ENCODE data around the gene SPTBN5.

The SPTBN5 gene

GRCh38 chr15:41930221-41930866 is 36.5 kb upstream of the SPTBN5 start:
- no peak overlapping the region for H3K9ac ChIP-seq (ENCODE audit: insufficient read length)
- no peak for DNase-seq (ENCODE audit: low read depth, low spot score)
- H3K36me3 ChIP-seq (ENCODE audit: insufficient read depth, low read length), result no peaks in the 10 kb centered on the region
- no peak for TF ChIP-seq POLR2AphosphoS5 (IDR thresholded peaks at IDR 0.05; ENCODE audit: borderline replicate concordance, low read depth, low read length)
- no peak for TF ChIP-seq FOXP2 (optimal IDR thresholded peaks at IDR 0.05; ENCODE audit: control extremely low read depth, extremely low read length, insufficient read depth)
- no peak for TF ChIP-seq EZH2 (IDR thresholded peaks at IDR 0.05)
- no peaks in the 10 kb centered on the region for H3K9me3 ChIP-seq (ENCODE audit: low read depth, low read length)
- H3K4me3 ChIP-seq, result no peak overlapping the region
- no peak overlapping the region for H3K27ac ChIP-seq

GRCh38 chr15:41928637-41929620 is 35.1 kb upstream of the SPTBN5 start:
- H3K27ac ChIP-seq, result no peak overlapping the region
- no peak for DNase-seq (ENCODE audit: low read depth, low spot score)

GRCh38 chr15:41928100-41928499 is 34.2 kb upstream of the SPTBN5 start:
- DNase-seq (ENCODE audit: low read depth, low spot score), result no peak
- no peak overlapping the region for H3K9ac ChIP-seq (ENCODE audit: insufficient read length)
- H3K9me3 ChIP-seq (ENCODE audit: low read depth, low read length), result no peaks in the 10 kb centered on the region
- no peaks in the 10 kb centered on the region for H3K36me3 ChIP-seq (ENCODE audit: insufficient read depth, low read length)
- no peak for TF ChIP-seq FOXP2 (optimal IDR thresholded peaks at IDR 0.05; ENCODE audit: control extremely low read depth, extremely low read length, insufficient read depth)
- TF ChIP-seq EZH2 (IDR thresholded peaks at IDR 0.05), result no peak
- no peak for TF ChIP-seq POLR2AphosphoS5 (IDR thresholded peaks at IDR 0.05; ENCODE audit: borderline replicate concordance, low read depth, low read length)
- H3K27ac ChIP-seq, result peak overlapping the region; percentile 7; the same call in 1 of the 2 replicates
- H3K4me3 ChIP-seq, result no peak overlapping the region

More at GRCh38 chr15:41928637-41929620, 35.1 kb upstream of the SPTBN5 start:
- TF ChIP-seq FOXP2 (optimal IDR thresholded peaks at IDR 0.05; ENCODE audit: control extremely low read depth, extremely low read length, insufficient read depth), result no peak
- Histone ChIP-seq H3K9me3 (ENCODE audit: low read depth, low read length) (no peaks in the 10 kb centered on the region), H3K4me3 (no peak overlapping the region), H3K36me3 (ENCODE audit: insufficient read depth, low read length) (no peaks in the 10 kb centered on the region), H3K9ac (ENCODE audit: insufficient read length) (no peak overlapping the region)

GRCh38 chr15:41927536-41927935 is 33.7 kb upstream of the SPTBN5 start:
- no peaks in the 10 kb centered on the region for H3K36me3 ChIP-seq (ENCODE audit: insufficient read depth, low read length)
- peak; percentile 32 for DNase-seq (ENCODE audit: low read depth, low spot score)
- TF ChIP-seq POLR2AphosphoS5 (IDR thresholded peaks at IDR 0.05; ENCODE audit: borderline replicate concordance, low read depth, low read length), result no peak
- no peak for TF ChIP-seq FOXP2 (optimal IDR thresholded peaks at IDR 0.05; ENCODE audit: control extremely low read depth, extremely low read length, insufficient read depth)
- no peak for TF ChIP-seq EZH2 (IDR thresholded peaks at IDR 0.05)
- H3K4me3 ChIP-seq, result no peak overlapping the region
- H3K9ac ChIP-seq (ENCODE audit: insufficient read length), result no peak overlapping the region
- H3K27ac ChIP-seq, result peak overlapping the region; percentile 7; the same call in 1 of the 2 replicates
- no peaks in the 10 kb centered on the region for H3K9me3 ChIP-seq (ENCODE audit: low read depth, low read length)

GRCh38 chr15:41926185-41927056 is 32.6 kb upstream of the SPTBN5 start:
- no peak for DNase-seq (ENCODE audit: low read depth, low spot score)
- no peak for TF ChIP-seq FOXP2 (optimal IDR thresholded peaks at IDR 0.05; ENCODE audit: control extremely low read depth, extremely low read length, insufficient read depth)
- no peak for TF ChIP-seq POLR2AphosphoS5 (IDR thresholded peaks at IDR 0.05; ENCODE audit: borderline replicate concordance, low read depth, low read length)
- no peak for TF ChIP-seq EZH2 (IDR thresholded peaks at IDR 0.05)
- no peak overlapping the region for H3K9ac ChIP-seq (ENCODE audit: insufficient read length)
- H3K9me3 ChIP-seq (ENCODE audit: low read depth, low read length), result no peaks in the 10 kb centered on the region
- no peaks in the 10 kb centered on the region for H3K36me3 ChIP-seq (ENCODE audit: insufficient read depth, low read length)
- H3K27ac ChIP-seq, result no peak overlapping the region
- no peak overlapping the region for H3K4me3 ChIP-seq

GRCh38 chr15:41925086-41925608 is 31.3 kb upstream of the SPTBN5 start:
- no peaks in the 10 kb centered on the region for H3K9me3 ChIP-seq (ENCODE audit: low read depth, low read length)
- H3K27ac ChIP-seq, result no peak overlapping the region
- no peaks in the 10 kb centered on the region for H3K36me3 ChIP-seq (ENCODE audit: insufficient read depth, low read length)
- H3K4me3 ChIP-seq, result no peak overlapping the region
- TF ChIP-seq POLR2AphosphoS5 (IDR thresholded peaks at IDR 0.05; ENCODE audit: borderline replicate concordance, low read depth, low read length) (no peak), FOXP2 (optimal IDR thresholded peaks at IDR 0.05; ENCODE audit: control extremely low read depth, extremely low read length, insufficient read depth) (no peak), EZH2 (IDR thresholded peaks at IDR 0.05) (no peak)
- no peak for DNase-seq (ENCODE audit: low read depth, low spot score)
- no peak overlapping the region for H3K9ac ChIP-seq (ENCODE audit: insufficient read length)

GRCh38 chr15:41923401-41923997 is 29.6 kb upstream of the SPTBN5 start:
- no peak overlapping the region for H3K4me3 ChIP-seq
- H3K27ac ChIP-seq, result no peak overlapping the region
- H3K36me3 ChIP-seq (ENCODE audit: insufficient read depth, low read length), result no peaks in the 10 kb centered on the region
- H3K9me3 ChIP-seq (ENCODE audit: low read depth, low read length), result no peaks in the 10 kb centered on the region
- DNase-seq (ENCODE audit: low read depth, low spot score), result no peak
- no peak overlapping the region for H3K9ac ChIP-seq (ENCODE audit: insufficient read length)
- TF ChIP-seq EZH2 (IDR thresholded peaks at IDR 0.05), result no peak
- TF ChIP-seq FOXP2 (optimal IDR thresholded peaks at IDR 0.05; ENCODE audit: control extremely low read depth, extremely low read length, insufficient read depth), result no peak
- TF ChIP-seq POLR2AphosphoS5 (IDR thresholded peaks at IDR 0.05; ENCODE audit: borderline replicate concordance, low read depth, low read length), result no peak
